Progenitor cell of endocrine pancreas (in vitro differentiated cells): ENCODE data around the gene KCP. TPM values are rescaled to one million over a fixed set of nuclear protein-coding genes. Genes with fewer than 3 reads are reported as not detected.

Experiments
- DNase-seq: peaks from one replicate; pipeline ENCODE4 v3.0.0; 2021; ENCODE audit warnings: low spot score; ENCODE audit not compliant: unreplicated experiment
- H3K27ac Mint-ChIP-seq: 2 replicates; pipeline ENCODE4 v1.8.0; 2021; ENCODE audit warnings: mild to moderate bottlenecking, moderate library complexity, mixed read lengths
- H3K27me3 Mint-ChIP-seq: 2 replicates; pipeline ENCODE4 v1.8.0; 2021; ENCODE audit warnings: mixed read lengths
- H3K36me3 Mint-ChIP-seq: 2 replicates; pipeline ENCODE4 v1.8.0; 2022; ENCODE audit warnings: mixed read lengths; ENCODE audit not compliant: insufficient read depth
- H3K4me1 Mint-ChIP-seq: 2 replicates; pipeline ENCODE4 v1.8.0; 2021; ENCODE audit warnings: low read depth, mixed read lengths
- H3K4me3 Mint-ChIP-seq: 2 replicates; pipeline ENCODE4 v1.8.0; 2021; ENCODE audit warnings: low read depth, mild to moderate bottlenecking, moderate library complexity, mixed read lengths
- H3K9me3 Mint-ChIP-seq: 2 replicates; pipeline ENCODE4 v1.8.0; 2021; ENCODE audit warnings: low read depth, mixed read lengths
- CTCF ChIP-seq: fragments of 200-600 bp; sonication (generic); IDR thresholded peaks from one replicate; pipeline ENCODE4 v1.5.0; 2021; ENCODE audit warnings: antibody characterized with exemption, mild to moderate bottlenecking; ENCODE audit not compliant: unreplicated experiment
- total RNA-seq: library from RNA; stranded (reverse); gene quantifications from 2 replicates; pipeline ENCODE4 v1.2.1, GENCODE V29; 2021

Gene KCP
- total RNA-seq, 1 donor from 2014 or later, result 8.5 TPM

GRCh38 chr7:128888756-128889095 lies 21.8 kb downstream of the KCP start:
- H3K36me3 Mint-ChIP-seq, result no peaks in the 10 kb centered on the region
- no peak for DNase-seq
- H3K27ac Mint-ChIP-seq, result no peak overlapping the region
- H3K9me3 Mint-ChIP-seq, result no peaks in the 10 kb centered on the region
- H3K27me3 Mint-ChIP-seq, result peaks cover 11% of the 10 kb centered on the region
- no peak overlapping the region for H3K4me3 Mint-ChIP-seq
- H3K4me1 Mint-ChIP-seq, result no peaks in the 10 kb centered on the region
- TF ChIP-seq CTCF, result no peak

GRCh38 chr7:128888039-128888755 lies 22.3 kb downstream of the KCP start:
- Mint-ChIP-seq H3K9me3 (no peaks in the 10 kb centered on the region), H3K27me3 (peaks cover 11% of the 10 kb centered on the region), H3K4me1 (no peaks in the 10 kb centered on the region), H3K27ac (no peak overlapping the region), H3K4me3 (no peak overlapping the region), H3K36me3 (no peaks in the 10 kb centered on the region)
- TF ChIP-seq CTCF, result no peak
- no peak for DNase-seq

DNA sequence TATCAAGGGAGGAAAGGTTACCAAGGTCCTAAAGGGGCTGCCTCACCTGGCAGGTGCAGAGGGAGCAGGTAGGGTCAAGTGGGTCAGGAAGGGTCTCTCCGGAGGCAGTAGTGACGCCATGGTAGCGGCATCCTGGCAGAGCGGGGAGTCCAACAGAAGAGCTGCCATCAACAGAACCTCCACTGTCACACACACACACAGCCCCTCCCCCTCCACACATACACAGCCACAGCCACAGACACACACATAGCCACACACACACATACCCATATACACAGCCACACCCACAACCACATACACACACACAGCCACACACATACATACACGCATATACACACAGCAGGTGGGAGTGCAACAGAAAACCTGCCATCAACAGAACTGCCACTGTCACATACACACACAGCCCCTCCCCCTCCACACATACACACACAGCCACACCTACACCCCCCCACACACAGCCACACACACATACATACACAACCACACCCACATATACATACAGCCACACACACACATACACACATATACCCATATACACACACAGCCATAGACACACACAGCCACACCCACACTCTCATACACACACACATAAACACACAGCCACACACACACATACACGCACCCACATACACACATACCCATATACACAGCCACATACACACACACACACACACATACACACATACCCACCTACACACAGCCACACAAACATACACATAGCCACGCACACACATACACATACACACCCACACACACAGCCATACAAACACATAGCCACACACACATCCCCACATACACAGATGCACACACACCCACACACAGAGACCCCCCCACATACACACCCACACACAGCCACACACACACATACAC lies 23.1 kb downstream of the KCP start:
- DNase-seq, result no peak
- Mint-ChIP-seq H3K4me1 (no peaks in the 10 kb centered on the region), H3K4me3 (no peak overlapping the region), H3K27me3 (peaks cover 11% of the 10 kb centered on the region), H3K27ac (no peak overlapping the region), H3K36me3 (no peaks in the 10 kb centered on the region), H3K9me3 (no peaks in the 10 kb centered on the region)
- TF ChIP-seq CTCF, result no peak

GRCh38 chr7:128886391-128887168 lies 23.9 kb downstream of the KCP start:
- H3K4me3 Mint-ChIP-seq, result no peak overlapping the region
- H3K4me1 Mint-ChIP-seq, result no peaks in the 10 kb centered on the region
- no peaks in the 10 kb centered on the region for H3K36me3 Mint-ChIP-seq
- peaks cover 8% of the 10 kb centered on the region for H3K27me3 Mint-ChIP-seq
- DNase-seq, result no peak
- no peak overlapping the region for H3K27ac Mint-ChIP-seq
- no peak for TF ChIP-seq CTCF
- H3K9me3 Mint-ChIP-seq, result no peaks in the 10 kb centered on the region
